HepG2 (cell line): ENCODE results near the gene LEPR. TPM values are rescaled to one million over a fixed set of nuclear protein-coding genes. Genes with fewer than 3 reads are reported as not detected.

Source experiments
- ARID4A ChIP-seq: sonication (generic); formaldehyde crosslinking; IDR thresholded peaks from 2 replicates; pipeline ENCODE4 v1.5.0; 2020; ENCODE audit warnings: mild to moderate bottlenecking, missing genetic modification reagents, borderline replicate concordance
- GRHL1 ChIP-seq: sonication (generic); formaldehyde crosslinking; conservative IDR thresholded peaks from 2 replicates; pipeline ENCODE4 v1.8.0; 2022; ENCODE audit warnings: missing genetic modification reagents
- HDAC1 ChIP-seq: sonication (generic); formaldehyde crosslinking; IDR thresholded peaks from 2 replicates; pipeline ENCODE4 v1.5.1; 2020; ENCODE audit warnings: mild to moderate bottlenecking, missing genetic modification reagents
- HIVEP1 ChIP-seq: sonication (generic); formaldehyde crosslinking; IDR thresholded peaks from 2 replicates; pipeline ENCODE4 v1.4.0; 2020; ENCODE audit warnings: mild to moderate bottlenecking, missing genetic modification reagents
- HMG20A ChIP-seq: IDR thresholded peaks from 2 replicates; pipeline ENCODE4 v1.6.1; 2016; ENCODE audit warnings: borderline replicate concordance
- HOXA9 ChIP-seq: sonication (generic); formaldehyde crosslinking; IDR thresholded peaks from 2 replicates; pipeline ENCODE4 v1.8.1; 2022; ENCODE audit warnings: missing genetic modification reagents, mild to moderate bottlenecking, moderate library complexity, borderline replicate concordance
- KDM3A ChIP-seq: IDR thresholded peaks from 2 replicates; pipeline ENCODE4 v1.6.1; 2018; ENCODE audit warnings: low read depth, missing compliant biosample characterization
- MXD3 ChIP-seq: IDR thresholded peaks from 2 replicates; pipeline ENCODE4 v1.6.1; 2016; ENCODE audit warnings: mild to moderate bottlenecking, missing biosample characterization, missing genetic modification reagents
- NFIB ChIP-seq: sonication (generic); formaldehyde crosslinking; IDR thresholded peaks from 2 replicates; pipeline ENCODE4 v1.9.0; 2021; ENCODE audit warnings: missing genetic modification reagents, mild to moderate bottlenecking, borderline replicate concordance
- PREB ChIP-seq: sonication (generic); formaldehyde crosslinking; IDR thresholded peaks from 2 replicates; pipeline ENCODE4 v1.4.0; 2020; ENCODE audit warnings: missing genetic modification reagents
- SETDB1 ChIP-seq: sonication (generic); formaldehyde crosslinking; IDR thresholded peaks from 2 replicates; pipeline ENCODE4 v1.5.1; 2020; ENCODE audit warnings: missing genetic modification reagents, mild to moderate bottlenecking, borderline replicate concordance
- SSRP1 ChIP-seq: IDR thresholded peaks from 2 replicates; pipeline ENCODE4 v1.6.1; 2016; ENCODE audit warnings: control low read depth
- ZMYM4 ChIP-seq: sonication (generic); formaldehyde crosslinking; IDR thresholded peaks from 2 replicates; pipeline ENCODE4 v1.8.1; 2023; ENCODE audit warnings: mild to moderate bottlenecking, missing genetic modification reagents
- ZNF17 ChIP-seq: sonication (generic); formaldehyde crosslinking; IDR thresholded peaks from 2 replicates; pipeline ENCODE4 v1.5.0; 2020; ENCODE audit warnings: mild to moderate bottlenecking, missing genetic modification reagents
- ZNF460 ChIP-seq: sonication (generic); formaldehyde crosslinking; IDR thresholded peaks from 2 replicates; pipeline ENCODE4 v1.5.1; 2020; ENCODE audit warnings: missing genetic modification reagents, mild to moderate bottlenecking, borderline replicate concordance
- ZNF468 ChIP-seq: sonication (generic); formaldehyde crosslinking; IDR thresholded peaks from 2 replicates; pipeline ENCODE4 v1.8.0; 2022; ENCODE audit warnings: mild to moderate bottlenecking, moderate library complexity, missing genetic modification reagents
- polyA plus RNA-seq, 8 experiments: library from polyadenylated mRNA; depleted of rRNA in 3 of 8; stranded (reverse) in 7 of 8; unstranded in 1 of 8; fragments of >200 nt; fragmentation: Illumina TruSeq in 4 of 8; extraction: Trizol in 4 of 8; gene quantifications; 2 replicates each; pipeline versions ENCODE4 v1.2.1 to v1.2.3, GENCODE V29; 2011 to 2016; ENCODE audit warnings: low read depth in 4 of 8, missing spikeins in 1 of 8, mixed read lengths in 1 of 8; ENCODE audit not compliant: insufficient read depth in 1 of 8
- total RNA-seq, 5 experiments: library from RNA; depleted of rRNA; stranded (reverse); fragments of >200 nt; fragmentation: Illumina TruSeq; extraction: Trizol; gene quantifications; 2 replicates each; pipeline ENCODE4 v1.2.3, GENCODE V29; 2016; ENCODE audit warnings: low read depth in 1 of 5
- TF ChIP-seq, protein P1 (sequence below): sonication (generic); formaldehyde crosslinking; IDR thresholded peaks from 2 replicates; pipeline ENCODE4 v1.8.1; 2023; ENCODE audit warnings: mild to moderate bottlenecking, missing genetic modification reagents, borderline replicate concordance
- TF ChIP-seq, protein P2 (sequence below): sonication (generic); formaldehyde crosslinking; conservative IDR thresholded peaks from 2 replicates; pipeline ENCODE4 v1.4.0; 2020; ENCODE audit warnings: missing genetic modification reagents

The LEPR gene
- total and polyA plus RNA-seq, 2 of the 13 experiments (the other 11 are each of a cell fraction or from before 2014, with no cell fraction given) = 0.60 to 1.7 TPM

DNA sequence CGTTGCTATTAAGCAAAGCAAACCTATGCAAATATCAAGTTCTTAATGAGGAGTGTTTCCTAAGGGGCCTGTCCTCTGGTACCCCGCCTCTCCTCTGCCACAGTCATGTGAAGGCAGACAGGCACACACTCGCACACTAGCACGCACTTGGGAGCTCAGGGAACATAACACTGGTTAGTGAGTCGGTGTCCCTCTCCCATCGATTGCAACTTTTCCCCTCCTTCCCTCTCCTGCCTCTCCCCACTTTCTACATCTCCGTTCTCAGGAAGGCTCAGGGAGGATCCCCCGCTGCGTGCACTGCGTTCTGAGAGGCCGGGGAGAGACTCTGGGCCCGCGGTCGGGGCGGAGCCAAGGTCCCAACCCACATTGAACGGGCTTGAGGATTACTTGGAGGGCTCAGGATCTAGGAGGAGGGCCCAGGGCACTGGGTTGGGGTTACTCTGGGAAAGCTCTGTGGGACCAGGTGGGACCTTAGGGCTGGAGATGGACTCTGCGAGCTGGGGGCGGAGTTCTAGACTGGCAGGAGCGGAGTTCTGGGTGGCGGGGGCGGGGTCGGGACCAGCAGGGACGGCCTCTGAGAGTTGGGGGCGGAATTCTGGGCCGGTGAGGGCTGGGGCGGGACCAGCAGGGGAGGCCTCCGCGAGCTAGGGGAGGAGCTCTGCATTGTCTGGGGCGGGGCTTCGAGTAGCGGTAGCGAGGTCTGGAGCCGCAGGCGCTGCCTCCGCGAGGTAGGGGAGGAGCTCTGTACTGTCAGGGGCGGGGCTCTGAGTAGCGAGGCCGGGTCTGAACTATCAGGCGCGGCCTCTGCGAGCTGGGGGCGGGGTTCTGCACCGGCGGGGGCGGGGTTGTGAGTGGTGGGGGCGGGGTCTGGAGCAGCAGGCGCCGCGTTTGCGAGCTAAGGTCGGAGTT, 533 bp upstream of the LEPR start (continued):
- TF ChIP-seq HDAC1 (CRISPR knock-in tag) (peak; percentile 57; the same call in 1 of the 2 replicates), ARID4A (CRISPR knock-in tag) (no peak), ZNF468 (CRISPR knock-in tag) (no peak), GRHL1 (CRISPR knock-in tag) (no peak), ZNF460 (CRISPR knock-in tag) (no peak), KDM3A (CRISPR knock-in tag) (no peak), HOXA9 (CRISPR knock-in tag) (no peak), ZMYM4 (CRISPR knock-in tag) (0 out of 2 replicates have a peak, but pooled peaks have one; percentile 17), SSRP1 (CRISPR knock-in tag) (no peak), HIVEP1 (no peak), PREB (CRISPR knock-in tag) (no peak), MXD3 (CRISPR knock-in tag) (0 out of 2 replicates have a peak, but pooled peaks have one; percentile 38), ZNF17 (no peak), HMG20A (no peak), NFIB (CRISPR knock-in tag) (no peak), SETDB1 (CRISPR knock-in tag) (no peak)
- TF ChIP-seq, protein P1, sequence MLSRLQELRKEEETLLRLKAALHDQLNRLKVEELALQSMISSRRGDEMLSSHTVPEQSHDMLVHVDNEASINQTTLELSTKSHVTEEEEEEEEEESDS (CRISPR knock-in tag) = no peak
- TF ChIP-seq, protein P2, sequence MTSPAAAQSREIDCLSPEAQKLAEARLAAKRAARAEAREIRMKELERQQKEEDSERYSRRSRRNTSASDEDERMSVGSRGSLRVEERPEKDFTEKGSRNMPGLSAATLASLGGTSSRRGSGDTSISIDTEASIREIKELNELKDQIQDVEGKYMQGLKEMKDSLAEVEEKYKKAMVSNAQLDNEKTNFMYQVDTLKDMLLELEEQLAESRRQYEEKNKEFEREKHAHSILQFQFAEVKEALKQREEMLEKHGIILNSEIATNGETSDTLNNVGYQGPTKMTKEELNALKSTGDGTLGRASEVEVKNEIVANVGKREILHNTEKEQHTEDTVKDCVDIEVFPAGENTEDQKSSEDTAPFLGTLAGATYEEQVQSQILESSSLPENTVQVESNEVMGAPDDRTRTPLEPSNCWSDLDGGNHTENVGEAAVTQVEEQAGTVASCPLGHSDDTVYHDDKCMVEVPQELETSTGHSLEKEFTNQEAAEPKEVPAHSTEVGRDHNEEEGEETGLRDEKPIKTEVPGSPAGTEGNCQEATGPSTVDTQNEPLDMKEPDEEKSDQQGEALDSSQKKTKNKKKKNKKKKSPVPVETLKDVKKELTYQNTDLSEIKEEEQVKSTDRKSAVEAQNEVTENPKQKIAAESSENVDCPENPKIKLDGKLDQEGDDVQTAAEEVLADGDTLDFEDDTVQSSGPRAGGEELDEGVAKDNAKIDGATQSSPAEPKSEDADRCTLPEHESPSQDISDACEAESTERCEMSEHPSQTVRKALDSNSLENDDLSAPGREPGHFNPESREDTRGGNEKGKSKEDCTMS (CRISPR knock-in tag) = no peak
